Osteoblast (primary cell): Measurements from ENCODE around the gene FILIP1L. TPM values are rescaled to one million over a fixed set of nuclear protein-coding genes. Genes with fewer than 3 reads are reported as not detected.

ENCODE experiments used
- DNase-seq: peaks from one replicate; pipeline ENCODE4 v3.0.0; 2011; ENCODE audit warnings: low spot score, mixed read lengths; ENCODE audit not compliant: insufficient read length; ENCODE audit errors: missing footprints
- H2AFZ ChIP-seq: 2 replicates; pipeline ENCODE4 v1.6.0; 2011; ENCODE audit warnings: mild to moderate bottlenecking, low read length
- H3K27ac ChIP-seq: 2 replicates; pipeline ENCODE4 v1.5.1; 2011; ENCODE audit warnings: mild to moderate bottlenecking, low read depth, low read length, moderate library complexity
- H3K27me3 ChIP-seq: 2 replicates; pipeline ENCODE4 v1.6.0; 2012; ENCODE audit warnings: mild to moderate bottlenecking, control low read depth, inconsistent platforms, low read length, moderate library complexity; ENCODE audit not compliant: insufficient read depth
- H3K36me3 ChIP-seq: 2 replicates; pipeline ENCODE4 v1.5.1; 2011; ENCODE audit warnings: mild to moderate bottlenecking, low read length, control low read depth, moderate library complexity; ENCODE audit not compliant: insufficient read depth
- H3K4me1 ChIP-seq: 2 replicates; pipeline ENCODE4 v1.5.1; 2011; ENCODE audit warnings: mild to moderate bottlenecking, low read length, control low read depth, moderate library complexity; ENCODE audit not compliant: insufficient read depth
- H3K4me2 ChIP-seq: 2 replicates; pipeline ENCODE4 v1.6.0; 2011; ENCODE audit warnings: mild to moderate bottlenecking, low read length; ENCODE audit not compliant: insufficient read depth
- H3K4me3 ChIP-seq: fragments of 200-600 bp; sonication (generic); 3 replicates; pipeline ENCODE4 v1.5.1; 2012; ENCODE audit warnings: mild to moderate bottlenecking, low read length, inconsistent platforms; ENCODE audit not compliant: insufficient read depth
- H3K79me2 ChIP-seq: 2 replicates; pipeline ENCODE4 v1.6.0; 2012; ENCODE audit warnings: mild to moderate bottlenecking, low read length, control low read depth, inconsistent platforms; ENCODE audit not compliant: insufficient read depth
- H3K9me3 ChIP-seq: 2 replicates; pipeline ENCODE4 v1.5.1; 2011; ENCODE audit warnings: low read depth, low read length, control low read depth
- H4K20me1 ChIP-seq: 2 replicates; pipeline ENCODE4 v1.6.0; 2012; ENCODE audit warnings: mild to moderate bottlenecking, low read length, control low read depth; ENCODE audit not compliant: insufficient read depth
- CTCF ChIP-seq: IDR thresholded peaks from 2 replicates; pipeline ENCODE4 v1.5.1; 2011; ENCODE audit warnings: mild to moderate bottlenecking, low read depth, low read length, moderate library complexity; ENCODE audit errors: extremely low read depth
- total RNA-seq: library from RNA; depleted of rRNA; stranded (reverse); fragments of >200 nt; gene quantifications from 2 replicates; pipeline ENCODE4 v1.2.3, GENCODE V29; 2012

The FILIP1L gene
- total RNA-seq, 1 donor, result 5.8 TPM

GRCh38 chr3:99850608-99851007, 263.7 kb downstream of the FILIP1L start:
- TF ChIP-seq CTCF, result no peak
- DNase-seq, result no peak
- no peak overlapping the region for H3K4me3 ChIP-seq
- peaks cover 9% of the 10 kb centered on the region for H3K4me1 ChIP-seq
- peaks cover 51% of the 10 kb centered on the region for H3K79me2 ChIP-seq
- no peak overlapping the region for H2AFZ ChIP-seq
- H3K9me3 ChIP-seq, result no peaks in the 10 kb centered on the region
- H3K27me3 ChIP-seq, result no peaks in the 10 kb centered on the region
- peaks cover 16% of the 10 kb centered on the region for H3K36me3 ChIP-seq
- no peaks in the 10 kb centered on the region for H4K20me1 ChIP-seq
- no peak overlapping the region for H3K4me2 ChIP-seq
- no peak overlapping the region for H3K27ac ChIP-seq

GRCh38 chr3:99848433-99848832, 265.9 kb downstream of the FILIP1L start:
- H3K79me2 ChIP-seq, result peaks cover 32% of the 10 kb centered on the region
- H3K9me3 ChIP-seq, result no peaks in the 10 kb centered on the region
- H3K4me1 ChIP-seq, result peaks cover 25% of the 10 kb centered on the region
- H3K4me3 ChIP-seq, result no peak overlapping the region
- no peak overlapping the region for H2AFZ ChIP-seq
- no peak overlapping the region for H3K27ac ChIP-seq
- DNase-seq, result no peak
- H4K20me1 ChIP-seq, result no peaks in the 10 kb centered on the region
- TF ChIP-seq CTCF, result no peak
- no peak overlapping the region for H3K4me2 ChIP-seq
- H3K27me3 ChIP-seq, result no peaks in the 10 kb centered on the region
- peaks cover 14% of the 10 kb centered on the region for H3K36me3 ChIP-seq

- H3K4me1 ChIP-seq, result peaks cover 31% of the 10 kb centered on the region
- DNase-seq, result peak; percentile 56
- H3K27ac ChIP-seq, result peak overlapping the region; percentile 78
- H4K20me1 ChIP-seq, result no peaks in the 10 kb centered on the region
- no peaks in the 10 kb centered on the region for H3K27me3 ChIP-seq
- no peak overlapping the region for H3K4me3 ChIP-seq
- no peak for TF ChIP-seq CTCF
- peaks cover 23% of the 10 kb centered on the region for H3K79me2 ChIP-seq
- H2AFZ ChIP-seq, result no peak overlapping the region
- peaks cover 14% of the 10 kb centered on the region for H3K36me3 ChIP-seq
- H3K4me2 ChIP-seq, result no peak overlapping the region
- H3K9me3 ChIP-seq, result no peaks in the 10 kb centered on the region
These were observed 267.7 kb downstream of the FILIP1L start for GRCh38 chr3:99846477-99847160.

GRCh38 chr3:99845999-99846398, 268.3 kb downstream of the FILIP1L start:
- peaks cover 31% of the 10 kb centered on the region for H3K4me1 ChIP-seq
- no peaks in the 10 kb centered on the region for H4K20me1 ChIP-seq
- no peak for DNase-seq
- H3K4me2 ChIP-seq, result no peak overlapping the region
- peak overlapping the region; percentile 78 for H3K27ac ChIP-seq
- peaks cover 20% of the 10 kb centered on the region for H3K79me2 ChIP-seq
- H3K36me3 ChIP-seq, result peaks cover 14% of the 10 kb centered on the region
- H3K9me3 ChIP-seq, result no peaks in the 10 kb centered on the region
- H3K27me3 ChIP-seq, result no peaks in the 10 kb centered on the region
- H2AFZ ChIP-seq, result no peak overlapping the region
- no peak overlapping the region for H3K4me3 ChIP-seq
- TF ChIP-seq CTCF, result no peak
